GM12878 (cell line): ENCODE data around the gene DACT3. TPM values are rescaled to one million over a fixed set of nuclear protein-coding genes. Genes with fewer than 3 reads are reported as not detected.

Source experiments
- ATAC-seq: fragments of 200-7000 bp; cut with Tn5 transposase; 3 replicates; pipeline ENCODE4 v1.9.1; 2020; ENCODE audit warnings: mild to moderate bottlenecking, moderate library complexity
- BruUV-seq: library from RNA; stranded (reverse); fragments of 400-500 nt; replicated peaks from 2 replicates; lab custom pipeline; 2021; lab: Mats Ljungman, UMichigan
- CTCF ChIA-PET: fragments of 300-600 bp; sonication (Branson Sonifier 250); formaldehyde crosslinking; extraction: SDS; loops from one replicate; lab custom pipeline; 2021; ENCODE audit warnings: inconsistent platforms; lab: Yijun Ruan, JAX
- POLR2A ChIA-PET: fragments of 350-600 bp; formaldehyde crosslinking; extraction: SDS; loops from one replicate; lab custom pipeline; 2021; ENCODE audit warnings: inconsistent platforms; lab: Charles Lee
- RAD21 ChIA-PET: fragments of 300-600 bp; sonication (Branson Sonifier 250); formaldehyde crosslinking; loops from one replicate; lab custom pipeline; 2023; ENCODE audit warnings: antibody characterized with exemption; ENCODE audit not compliant: unreplicated experiment; lab: Charles Lee
- SMC1A ChIA-PET: fragments of 300-600 bp; sonication (Branson Sonifier 250); formaldehyde crosslinking; loops from one replicate; lab custom pipeline; 2023; ENCODE audit not compliant: unreplicated experiment, uncharacterized antibody; lab: Charles Lee
- DNase-seq: peaks from one replicate; pipeline ENCODE4 v3.0.0-alpha.2; 2011; ENCODE audit warnings: low read depth, low spot score
- FAIRE-seq: peaks from 3 replicates; lab custom pipeline; 2011; peaks lifted over from hg19 to GRCh38; lab: Jason Lieb, UNC
- H2AFZ ChIP-seq: 2 replicates; pipeline ENCODE4 v1.6.0; 2011; ENCODE audit warnings: low read depth, low read length, control low read depth; ENCODE audit not compliant: control insufficient read depth
- H3K27ac ChIP-seq: 2 replicates; pipeline ENCODE4 v1.5.1; 2011; ENCODE audit warnings: control low read depth; ENCODE audit not compliant: control insufficient read depth, insufficient read depth
- H3K27me3 ChIP-seq, 2 experiments: replicated peaks in 1 of 2; 2 replicates each; pipeline versions ENCODE4 v1.6.0 to v1.6.1; 2011; ENCODE audit warnings: low read length in 1 of 2; ENCODE audit not compliant: control insufficient read depth in 2 of 2, insufficient read depth in 2 of 2
- H3K36me3 ChIP-seq, 2 experiments: 2 replicates each; pipeline ENCODE4 v1.5.1; 2011; ENCODE audit warnings: low read length in 1 of 2; ENCODE audit not compliant: control insufficient read depth in 2 of 2, insufficient read depth in 2 of 2
- H3K4me1 ChIP-seq: 2 replicates; pipeline ENCODE4 v1.6.1; 2011; ENCODE audit warnings: mild to moderate bottlenecking, low read length, moderate library complexity, mixed read lengths; ENCODE audit not compliant: control insufficient read depth, insufficient read depth
- H3K4me2 ChIP-seq: 2 replicates; pipeline ENCODE4 v1.6.0; 2011; ENCODE audit warnings: control low read depth; ENCODE audit not compliant: control insufficient read depth, insufficient read depth
- H3K4me3 ChIP-seq: fragments of 200-600 bp; sonication (generic); 2 replicates; pipeline ENCODE4 v1.5.1; 2016
- H3K79me2 ChIP-seq: 2 replicates; pipeline ENCODE4 v1.6.0; 2011; ENCODE audit warnings: low read length; ENCODE audit not compliant: control insufficient read depth, insufficient read depth
- H3K9ac ChIP-seq: 2 replicates; pipeline ENCODE4 v1.8.0; 2011; ENCODE audit warnings: low read length, control low read depth, mixed read lengths; ENCODE audit not compliant: control insufficient read depth, insufficient read depth
- H3K9me3 ChIP-seq: replicated peaks from 3 replicates; pipeline ENCODE4 v1.5.1; 2011; ENCODE audit warnings: mild to moderate bottlenecking, low read length; ENCODE audit not compliant: control insufficient read depth, insufficient read depth
- H4K20me1 ChIP-seq: 2 replicates; pipeline ENCODE4 v1.6.0; 2011; ENCODE audit not compliant: control insufficient read depth, insufficient read depth
- CREM ChIP-seq: IDR thresholded peaks from 2 replicates; pipeline ENCODE4 v1.6.1; 2014; ENCODE audit warnings: antibody characterized with exemption, low read depth
- EZH2 ChIP-seq: IDR thresholded peaks from 2 replicates; pipeline ENCODE4 v1.6.1; 2012; ENCODE audit warnings: low read depth, mild to moderate bottlenecking, control low read depth, inconsistent platforms, low read length, borderline replicate concordance; ENCODE audit not compliant: control insufficient read depth
- GABPA ChIP-seq: IDR thresholded peaks from 2 replicates; pipeline ENCODE4 v1.6.1; 2014; ENCODE audit warnings: antibody characterized with exemption, low read depth, mild to moderate bottlenecking, inconsistent platforms
- HSF1 ChIP-seq: fragments of 150-350 bp; IDR thresholded peaks from 2 replicates; pipeline ENCODE4 v1.6.1; 2014; ENCODE audit warnings: mild to moderate bottlenecking, low read depth, low read length
- MTA2 ChIP-seq: fragments of 450-650 bp; IDR thresholded peaks from 2 replicates; pipeline ENCODE4 v1.6.1; 2016; ENCODE audit warnings: low read depth, mild to moderate bottlenecking, moderate library complexity
- NBN ChIP-seq: fragments of 450-650 bp; IDR thresholded peaks from 2 replicates; pipeline ENCODE4 v1.6.1; 2016
- POLR2AphosphoS2 ChIP-seq: IDR thresholded peaks from 2 replicates; pipeline ENCODE4 v1.6.1; 2011; ENCODE audit warnings: low read depth, mild to moderate bottlenecking, low read length, improper control_type of control experiment, moderate library complexity
- RFX5 ChIP-seq: IDR thresholded peaks from 2 replicates; pipeline ENCODE4 v1.6.1; 2011; ENCODE audit warnings: low read depth, low read length, improper control_type of control experiment
- YY1 ChIP-seq: IDR thresholded peaks from 2 replicates; pipeline ENCODE4 v1.6.1; 2011; ENCODE audit warnings: low read depth, mild to moderate bottlenecking, low read length
- WGBS: methylation state at CpG from one replicate; pipeline ENCODE4 v1.1.6; 2016; ENCODE audit warnings: low lambda C conversion rate; ENCODE audit not compliant: insufficient replicate concordance, insufficient coverage; ENCODE audit errors: missing lambda C conversion rate; 5-methylcytosine and 5-hydroxymethylcytosine counted together
- in situ Hi-C: fragments of 300-500 bp; cut with MboI; formaldehyde crosslinking; loops from 9 replicates; pipeline ENCODE4 v1.14.3; 2018; ENCODE audit warnings: mixed read lengths
- intact Hi-C: fragments of 100-400 bp; cut with micrococcal nuclease; formaldehyde crosslinking; loops from one replicate; pipeline ENCODE4 v1.14.2; 2022; ENCODE audit not compliant: unreplicated experiment
- polyA plus RNA-seq, 11 experiments: library from polyadenylated mRNA; depleted of rRNA in 4 of 11; unstranded in 6 of 11; stranded (reverse) in 5 of 11; fragments of >200 nt; fragmentation: Nextera tagmentation in 4 of 11; fragmentation: Illumina TruSeq in 1 of 11; extraction: Ambion mirVana in 4 of 11; extraction: Trizol in 1 of 11; gene quantifications; 1 replicate in 1 of 11; 2 replicates in 10 of 11; pipeline versions ENCODE4 v1.2.1 to v1.2.3, GENCODE V29; 2011 to 2016; ENCODE audit warnings: inconsistent platforms in 2 of 11, missing spikeins in 2 of 11, low read depth in 1 of 11
- total RNA-seq, 4 experiments: library from RNA; depleted of rRNA in 3 of 4; stranded (reverse); fragments of >200 nt in 3 of 4; fragmentation: Illumina TruSeq in 1 of 4; extraction: Trizol in 1 of 4; gene quantifications; 2 replicates each; pipeline versions ENCODE4 v1.2.1 to v1.2.3, GENCODE V29; 2013 to 2021

DACT3 gene
- total and polyA plus RNA-seq, 10 of the 15 experiments (the other 5 are each of a cell fraction or from before 2014, with no cell fraction given): 0.05 to 2.5 (median 0.35) TPM; not detected in 1

GRCh38 chr19:46696866-46697203 is 35.9 kb upstream of the DACT3 start:
- no peaks in the 10 kb centered on the region for H3K4me1 ChIP-seq
- no peaks in the 10 kb centered on the region for H3K27me3 ChIP-seq
- no peak overlapping the region for H3K4me2 ChIP-seq
- ChIA-PET RAD21 (no interaction called here), POLR2A (no interaction called here), CTCF (interaction anchor here (0.6 to 0.9 kb wide), 2 partner anchors 70 to 177 kb away, joined by 5 read pairs; no protein-coding TSS in a partner anchor), SMC1A (interaction anchor here (0.6 kb wide), 2 partner anchors 16 to 146 kb away, joined by 3 read pairs; no protein-coding TSS in a partner anchor)
- no peaks in the 10 kb centered on the region; the same call in 2 of the 3 replicates for H3K9me3 ChIP-seq
- no peak overlapping the region for H2AFZ ChIP-seq
- H4K20me1 ChIP-seq: no peaks in the 10 kb centered on the region
- no peak overlapping the region for H3K27ac ChIP-seq
- WGBS: 99% methylated on average over 9 of the region's 9 CpGs
- H3K4me3 ChIP-seq: no peak overlapping the region
- H3K79me2 ChIP-seq: no peaks in the 10 kb centered on the region
- peaks cover 36 to 50% of the 10 kb centered on the region in 2 experiments; a peak in 3 of 4 replicates for H3K36me3 ChIP-seq
- ATAC-seq (no peak), DNase-seq (no peak), FAIRE-seq (no peak)
- no peak overlapping the region for H3K9ac ChIP-seq
- intact Hi-C loops (no loop called here), in situ Hi-C loops (no loop called here)
- TF ChIP-seq RFX5: no peak
- TF ChIP-seq GABPA: no peak
- TF ChIP-seq MTA2: no peak
- TF ChIP-seq POLR2AphosphoS2: no peak
- TF ChIP-seq HSF1: no peak
- no peak for TF ChIP-seq NBN
- TF ChIP-seq YY1: no peak
- no peak for TF ChIP-seq EZH2
- no peak for TF ChIP-seq CREM
- BruUV-seq: no TSS peak
